ENCODE results near the gene CYB5D1. TPM values are rescaled to one million over a fixed set of nuclear protein-coding genes. Genes with fewer than 3 reads are reported as not detected.
A peak's percentile ranks its signal among the peaks of the same experiment; 100 is the strongest.

CYB5D1 gene
- total RNA-seq (2021; fragmentation: NEBNext Ultra II Directional; extraction: Animal tissue kit (Norgen Biotek cat#: 25700)) (15.5 and 18.0 TPM in 2 replicates), polyA plus RNA-seq (2011; rRNA removed) (11.0 and 13.5 TPM in 2 replicates), polyA minus RNA-seq (2011; rRNA and poly(A)+ RNA removed) (10.8 and 16.3 TPM in 2 replicates)
- polyA plus RNA-seq (2011; cell fraction: cytosol; rRNA removed): 14.5 TPM
- polyA plus RNA-seq (2011; cell fraction: nucleus; rRNA removed): 11.9 TPM
- polyA plus RNA-seq (2012, experiment 1 of 2): 13.6 to 15.2 TPM (median 14.3 TPM) in 4 replicates
- polyA plus RNA-seq (2012, experiment 2 of 2): 1.9 TPM
- polyA plus RNA-seq (2013, experiment 1 of 2): 9.2 TPM
- 10.4 TPM for polyA plus RNA-seq (2013, experiment 2 of 2)
- polyA minus RNA-seq (2011; cell fraction: cytosol; rRNA and poly(A)+ RNA removed): 5.7 TPM
- 10.8 TPM for polyA minus RNA-seq (2011; cell fraction: nucleus; rRNA and poly(A)+ RNA removed)
- long read RNA-seq, experiment 1, partial matches to known transcripts: 2 of 3 reads
- long read RNA-seq, experiment 1, other reads (novel, unspliced or antisense): 0 of 3 reads
- long read RNA-seq, experiment 2, partial matches to known transcripts: 0 of 1 reads
- long read RNA-seq, experiment 2, other reads (novel, unspliced or antisense): 0 of 1 reads

DNA sequence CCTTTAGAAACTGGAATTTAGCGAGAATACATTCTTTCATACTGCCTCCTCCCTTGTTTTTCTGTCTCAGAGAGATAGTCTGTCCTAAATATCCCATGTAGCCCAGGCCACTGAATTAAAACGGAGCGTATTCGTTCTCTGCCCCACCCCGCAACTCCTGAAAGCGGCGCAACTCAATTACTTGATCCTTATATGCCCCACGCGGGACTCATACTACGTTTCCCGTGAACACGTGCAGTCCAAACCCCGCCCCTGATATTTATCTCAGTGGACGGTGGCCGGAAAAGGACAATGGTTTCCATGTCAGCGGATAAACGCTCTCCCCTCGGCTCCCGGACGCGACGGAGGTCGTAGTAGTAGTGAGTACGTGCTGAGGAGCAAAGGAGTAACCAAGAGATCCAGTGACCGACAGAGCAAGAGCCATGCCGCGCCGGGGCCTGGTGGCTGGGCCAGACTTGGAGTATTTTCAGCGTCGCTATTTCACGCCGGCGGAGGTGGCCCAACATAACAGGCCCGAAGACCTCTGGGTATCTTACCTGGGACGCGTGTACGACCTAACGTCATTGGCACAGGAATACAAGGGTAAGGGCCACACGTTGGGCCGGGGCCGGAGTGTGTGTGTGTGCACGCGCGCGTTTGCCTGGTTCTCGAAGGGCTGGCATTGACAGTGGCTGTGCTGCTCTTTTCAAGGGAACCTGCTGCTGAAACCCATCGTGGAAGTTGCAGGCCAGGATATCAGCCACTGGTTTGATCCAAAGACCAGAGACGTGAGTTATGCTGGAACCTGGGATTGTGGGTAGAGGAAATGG, at the start of gene CYB5D1:
CYB5D1 (plus strand) TSS at position 291 of the 809 bp plus-strand sequence; CDS start at position 423, 132 bp downstream.
- H2AFZ ChIP-seq (ENCODE audit: low read length): peak within 1 kb of the TSS; percentile 100
- FAIRE-seq: no peak
- POLR2A ChIA-PET (ENCODE audit: partially characterized antibody): interaction anchor here (0.6 to 3.1 kb wide), 19 partner anchors 8 to 211 kb away, joined by 3 to 34 read pairs (median 4); partner anchors contain the start of genes DNAH2 and KDM6B
- no peaks in the 10 kb centered on the region for H3K36me3 ChIP-seq (ENCODE audit: control insufficient read depth in 2 of 4, insufficient read depth in 4 of 4, low read length in 3 of 4)
- H3K18ac ChIP-seq (ENCODE audit: extremely low read depth, low read length): peak within 1 kb of the TSS; percentile 100
- H3K9me3 ChIP-seq (ENCODE audit: insufficient read depth in 2 of 2, low read depth in 1 of 2, low read length in 1 of 2): no peaks in the 10 kb centered on the region
- H4K8ac ChIP-seq (ENCODE audit: extremely low read depth, insufficient read depth, low read length): peak within 1 kb of the TSS; percentile 99; the same call in 1 of the 2 replicates
- peak within 1 kb of the TSS; percentile 84 for H3K56ac ChIP-seq (replicated peaks; ENCODE audit: insufficient read length, low read depth, low read length)
- H3K23ac ChIP-seq (ENCODE audit: insufficient read length): no peak within 1 kb of the TSS
- H3K79me1 ChIP-seq (ENCODE audit: low read depth, low read length): no peaks in the 10 kb centered on the region
- H3K14ac ChIP-seq (ENCODE audit: insufficient read length): no peak within 1 kb of the TSS
- peaks cover 0 to 26% (median 22%) of the 10 kb centered on the region in 4 experiments; a peak in 6 of 7 replicates for H3K4me1 ChIP-seq (replicated peaks in 1 of 4; ENCODE audit: control insufficient read depth in 3 of 4, insufficient read depth in 4 of 4, low read length in 3 of 4)
- H3K79me2 ChIP-seq (ENCODE audit: control insufficient read depth in 1 of 2, insufficient read depth in 2 of 2, low read length in 2 of 2): peaks cover 0 to 5% of the 10 kb centered on the region in 2 experiments; a peak in 1 of 4 replicates
- no peak within 1 kb of the TSS for H2AK5ac ChIP-seq (ENCODE audit: low read depth, low read length)
- peak within 1 kb of the TSS; percentile 100 for H4K5ac ChIP-seq (ENCODE audit: insufficient read length, low read depth, low read length)
- H2BK5ac ChIP-seq (ENCODE audit: low read depth, low read length): peak within 1 kb of the TSS; percentile 96
- peak within 1 kb of the TSS; percentile 99; the same call in 1 of the 2 replicates for H2BK15ac ChIP-seq (ENCODE audit: low read length)
- peak within 1 kb of the TSS; percentile 93 for H3K4ac ChIP-seq (replicated peaks; ENCODE audit: insufficient read length, low read depth, low read length)
- peak within 1 kb of the TSS; percentile 93 for H2BK12ac ChIP-seq (ENCODE audit: low read depth, low read length)
- peaks cover 0 to 10% of the 10 kb centered on the region in 2 experiments for H4K20me1 ChIP-seq (replicated peaks in 1 of 2; ENCODE audit: control insufficient read depth in 1 of 2, insufficient read depth in 2 of 2, low read length in 2 of 2)
- peaks cover 20% of the 10 kb centered on the region for H3K23me2 ChIP-seq (ENCODE audit: low read depth, low read length)
- peak in 1 of 2 experiments; percentile 91 for DNase-seq (ENCODE audit: low read depth in 1 of 2, low spot score in 2 of 2)
- peak within 1 kb of the TSS; percentile 70 to 86 (median 80) for H3K4me3 ChIP-seq (ENCODE audit: extremely low read depth in 1 of 4, insufficient read depth in 2 of 4, low read depth in 3 of 4, low read length in 4 of 4)
- H3K27me3 ChIP-seq (replicated peaks in 1 of 4; ENCODE audit: control insufficient read depth in 3 of 4, extremely low read depth in 1 of 4, insufficient read depth in 3 of 4, low read length in 3 of 4): peaks cover 21 to 41% (median 36%) of the 10 kb centered on the region in 4 experiments
- no peak within 1 kb of the TSS for H2BK120ac ChIP-seq (replicated peaks; ENCODE audit: low read depth, low read length)
- peak within 1 kb of the TSS; percentile 74 to 97 for H3K4me2 ChIP-seq (ENCODE audit: insufficient read depth in 1 of 2, low read depth in 2 of 2, low read length in 2 of 2)
- H3K27ac ChIP-seq (ENCODE audit: low read depth, low read length): peak within 1 kb of the TSS; percentile 97
- CTCF ChIA-PET (ENCODE audit: partially characterized antibody): interaction anchor here (0.8 to 2.7 kb wide), 8 partner anchors 11 to 159 kb away, joined by 3 to 7 read pairs (median 5); no protein-coding TSS in a partner anchor
- peak within 1 kb of the TSS; percentile 99; the same call in 1 of the 2 replicates for H2BK20ac ChIP-seq (ENCODE audit: low read length)
- WGBS, 2 experiments (ENCODE audit: extremely low coverage in 1 of 2, insufficient coverage in 1 of 2, insufficient read length in 1 of 2, insufficient replicate concordance in 2 of 2, low coverage in 1 of 2, low lambda C conversion rate in 2 of 2, missing lambda C conversion rate in 1 of 2): 3% methylated on average over 46 of the region's 48 CpGs; no CpG with 5 or more reads in 1 of the 2 experiments
- H3K9ac ChIP-seq (replicated peaks in 1 of 4; ENCODE audit: extremely low read depth in 1 of 4, low read depth in 3 of 4, low read length in 3 of 4): peak within 1 kb of the TSS; percentile 64 to 95 (median 88)
- H4K91ac ChIP-seq (replicated peaks; ENCODE audit: insufficient read length, low read length): peak within 1 kb of the TSS; percentile 96
- TF ChIP-seq SP1 (IDR thresholded peaks at IDR 0.05; ENCODE audit: low read depth, low read length): peak; percentile 78; the same call in 1 of the 2 replicates
- peak; percentile 46 for TF ChIP-seq PHF8 (conservative IDR thresholded peaks at IDR 0.05; ENCODE audit: low read depth, low read length)
- no peak for TF ChIP-seq EZH2 (IDR thresholded peaks at IDR 0.05; ENCODE audit: low read depth, low read length, severe bottlenecking)
- TF ChIP-seq CBX5 (IDR thresholded peaks at IDR 0.05; ENCODE audit: low read depth, low read length): no peak
- TF ChIP-seq YY1 (IDR thresholded peaks at IDR 0.05; ENCODE audit: low read depth, low read length): no peak
- peak; percentile 62 for TF ChIP-seq RBBP5 (IDR thresholded peaks at IDR 0.05; ENCODE audit: borderline replicate concordance, low read depth, low read length)
- TF ChIP-seq, protein P1, sequence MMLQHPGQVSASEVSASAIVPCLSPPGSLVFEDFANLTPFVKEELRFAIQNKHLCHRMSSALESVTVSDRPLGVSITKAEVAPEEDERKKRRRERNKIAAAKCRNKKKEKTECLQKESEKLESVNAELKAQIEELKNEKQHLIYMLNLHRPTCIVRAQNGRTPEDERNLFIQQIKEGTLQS (IDR thresholded peaks at IDR 0.05; ENCODE audit: insufficient read depth, low read depth, low read length): peak; percentile 38; the same call in 1 of the 2 replicates

All from H1 (cell line).